OCI-LY3 (cell line): Measurements from ENCODE around the gene ANO8.
"Not testable (repeated sequence)": the region's sequence is repeated elsewhere in the genome, so short reads cannot be mapped to it uniquely, and the experiment has no call there.

Experiments
- EZH2phosphoT487 ChIP-seq: fragments of 200-600 bp; shearing (Covaris generic); IDR thresholded peaks from 2 replicates; pipeline ENCODE4 v1.6.1; 2018; ENCODE audit warnings: antibody characterized with exemption, mixed run types, low read depth
- TF ChIP-seq, protein P1 (sequence below): fragments of 200-600, 300-600 bp; sonication (generic); IDR thresholded peaks from 2 replicates; pipeline ENCODE4 v1.5.1; 2014; ENCODE audit warnings: antibody characterized with exemption, low read length, low read depth

DNA sequence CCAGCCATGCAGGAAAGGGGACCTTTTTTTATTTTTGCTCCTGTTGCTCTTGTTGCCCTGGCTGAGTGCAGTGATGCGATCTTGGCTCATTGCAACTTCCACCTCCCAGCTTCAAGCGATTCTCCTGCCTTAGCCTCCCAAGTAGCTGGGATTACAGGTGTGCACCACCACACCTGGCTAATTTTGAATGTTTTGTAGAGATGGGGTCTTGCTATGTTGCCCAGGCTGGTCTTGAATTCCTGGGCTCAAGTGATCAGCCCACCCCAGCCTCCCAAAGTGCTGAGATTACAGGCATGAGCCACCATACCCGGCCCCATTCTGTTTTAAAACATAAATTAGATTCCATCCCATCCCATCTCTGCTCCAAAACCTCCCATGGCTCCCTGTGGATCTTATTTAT is 59.8 kb downstream of the ANO8 start:
- TF ChIP-seq, protein P1, sequence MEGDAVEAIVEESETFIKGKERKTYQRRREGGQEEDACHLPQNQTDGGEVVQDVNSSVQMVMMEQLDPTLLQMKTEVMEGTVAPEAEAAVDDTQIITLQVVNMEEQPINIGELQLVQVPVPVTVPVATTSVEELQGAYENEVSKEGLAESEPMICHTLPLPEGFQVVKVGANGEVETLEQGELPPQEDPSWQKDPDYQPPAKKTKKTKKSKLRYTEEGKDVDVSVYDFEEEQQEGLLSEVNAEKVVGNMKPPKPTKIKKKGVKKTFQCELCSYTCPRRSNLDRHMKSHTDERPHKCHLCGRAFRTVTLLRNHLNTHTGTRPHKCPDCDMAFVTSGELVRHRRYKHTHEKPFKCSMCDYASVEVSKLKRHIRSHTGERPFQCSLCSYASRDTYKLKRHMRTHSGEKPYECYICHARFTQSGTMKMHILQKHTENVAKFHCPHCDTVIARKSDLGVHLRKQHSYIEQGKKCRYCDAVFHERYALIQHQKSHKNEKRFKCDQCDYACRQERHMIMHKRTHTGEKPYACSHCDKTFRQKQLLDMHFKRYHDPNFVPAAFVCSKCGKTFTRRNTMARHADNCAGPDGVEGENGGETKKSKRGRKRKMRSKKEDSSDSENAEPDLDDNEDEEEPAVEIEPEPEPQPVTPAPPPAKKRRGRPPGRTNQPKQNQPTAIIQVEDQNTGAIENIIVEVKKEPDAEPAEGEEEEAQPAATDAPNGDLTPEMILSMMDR, result not testable (repeated sequence)
- not testable (repeated sequence) for TF ChIP-seq EZH2phosphoT487
